ENCODE measurements around the gene SMARCAL1. TPM values are rescaled to one million over a fixed set of nuclear protein-coding genes. Genes with fewer than 3 reads are reported as not detected.

Gene SMARCAL1
- total and polyA plus RNA-seq, 4 donors = 9.4 to 29.8 (median 12.4) TPM

DNA sequence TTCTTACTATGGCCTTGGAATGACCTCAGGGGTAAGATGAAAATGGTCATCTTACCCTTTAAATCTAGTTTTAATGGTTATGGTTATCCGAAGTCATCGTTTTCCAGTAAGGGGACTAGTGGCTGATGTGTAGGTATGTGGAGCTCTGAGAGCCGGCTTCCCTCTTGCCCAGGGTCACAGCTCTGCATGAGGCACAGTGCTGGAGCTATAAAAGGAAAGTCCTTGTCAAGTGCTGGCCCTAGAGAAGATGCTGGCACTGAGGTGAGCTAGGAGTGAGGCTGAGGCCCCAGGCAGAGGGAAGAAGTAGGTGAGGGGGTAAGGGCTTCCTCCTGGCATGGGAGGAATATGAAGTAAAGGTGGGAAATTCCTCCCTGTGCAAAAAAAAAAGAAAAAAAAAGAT is 35.0 kb downstream of the SMARCAL1 start:
- DNase-seq (no peak), ATAC-seq (ENCODE audit: low FRiP score) (no peak)
- peaks cover 8 to 13% of the 10 kb centered on the region in 2 donors for H3K36me3 ChIP-seq (ENCODE audit: control insufficient read depth in 1 of 2, insufficient read depth in 2 of 2, low read length in 1 of 2)
- H3K9me3 ChIP-seq (ENCODE audit: control insufficient read depth, low read length) = no peaks in the 10 kb centered on the region
- H3K27ac ChIP-seq (ENCODE audit: low read depth in 1 of 2, low read length in 2 of 2) = no peak overlapping the region
- intact Hi-C loops (cut with DNase I) = no loop called here
- H3K4me1 ChIP-seq (ENCODE audit: control insufficient read depth in 1 of 2, insufficient read depth in 2 of 2, low read length in 2 of 2) = no peaks in the 10 kb centered on the region
- H3K27me3 ChIP-seq (ENCODE audit: control insufficient read depth in 1 of 2, insufficient read depth in 2 of 2, low read length in 1 of 2) = no peaks in the 10 kb centered on the region
- H3K4me3 ChIP-seq (ENCODE audit: low read length in 2 of 2) = no peak overlapping the region
- WGBS, 2 donors = 95 to 96% methylated on average over 3 of the region's 3 CpGs

DNA sequence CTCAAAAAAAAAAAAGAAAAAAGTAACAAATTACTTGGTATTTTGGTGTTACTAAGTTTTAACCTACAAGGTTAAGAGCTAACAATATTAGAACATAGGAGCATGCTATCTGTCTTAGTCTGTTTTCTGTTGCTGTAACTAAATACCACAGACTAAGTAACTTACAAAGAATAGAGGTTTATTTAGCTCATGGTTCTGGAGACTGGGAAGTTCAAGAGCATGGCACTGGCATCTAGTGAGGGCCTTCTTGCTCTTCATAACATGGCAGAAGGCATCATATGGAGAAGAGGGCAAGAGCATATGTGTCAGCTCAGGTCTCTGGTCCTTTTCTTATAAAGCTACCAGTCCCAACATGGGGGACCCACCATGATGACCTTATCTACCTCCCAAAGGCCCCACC is 36.5 kb downstream of the SMARCAL1 start:
- Histone ChIP-seq H3K27ac (ENCODE audit: low read depth in 1 of 2, low read length in 2 of 2) (no peak overlapping the region), H3K4me1 (ENCODE audit: control insufficient read depth in 1 of 2, insufficient read depth in 2 of 2, low read length in 2 of 2) (no peaks in the 10 kb centered on the region), H3K9me3 (ENCODE audit: control insufficient read depth, low read length) (no peaks in the 10 kb centered on the region), H3K27me3 (ENCODE audit: control insufficient read depth in 1 of 2, insufficient read depth in 2 of 2, low read length in 1 of 2) (no peaks in the 10 kb centered on the region), H3K4me3 (ENCODE audit: low read length in 2 of 2) (no peak overlapping the region), H3K36me3 (ENCODE audit: control insufficient read depth in 1 of 2, insufficient read depth in 2 of 2, low read length in 1 of 2) (peaks cover 8 to 13% of the 10 kb centered on the region in 2 donors)
- DNase-seq (no peak), ATAC-seq (ENCODE audit: low FRiP score) (no peak)
- intact Hi-C loops (cut with DNase I) = no loop called here

DNA sequence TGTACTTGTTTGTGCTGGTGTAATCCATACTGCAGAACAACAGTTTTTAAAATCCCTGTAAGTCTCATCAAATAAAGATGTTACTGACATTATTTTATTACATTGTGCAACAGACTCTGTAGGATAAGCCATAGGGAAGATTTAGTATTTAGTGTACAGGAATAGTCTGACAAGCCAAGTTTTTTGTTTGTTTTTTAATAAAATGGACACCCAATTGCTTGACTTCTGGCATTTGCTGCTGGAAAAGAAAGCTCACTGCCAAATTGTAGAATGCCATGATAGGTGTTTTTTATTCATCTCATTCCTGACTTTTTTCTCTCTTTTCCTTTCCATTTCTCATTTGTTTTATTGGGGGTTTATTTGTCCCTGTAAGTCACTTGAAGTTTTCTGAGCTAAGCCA is 38.1 kb downstream of the SMARCAL1 start:
- ATAC-seq (ENCODE audit: low FRiP score) = no peak
- Histone ChIP-seq H3K36me3 (ENCODE audit: control insufficient read depth in 1 of 2, insufficient read depth in 2 of 2, low read length in 1 of 2) (peaks cover 8 to 13% of the 10 kb centered on the region in 2 donors), H3K9me3 (ENCODE audit: control insufficient read depth, low read length) (no peaks in the 10 kb centered on the region), H3K4me1 (ENCODE audit: control insufficient read depth in 1 of 2, insufficient read depth in 2 of 2, low read length in 2 of 2) (no peaks in the 10 kb centered on the region), H3K27ac (ENCODE audit: low read depth in 1 of 2, low read length in 2 of 2) (no peak overlapping the region), H3K4me3 (ENCODE audit: low read length in 2 of 2) (no peak overlapping the region), H3K27me3 (ENCODE audit: control insufficient read depth in 1 of 2, insufficient read depth in 2 of 2, low read length in 1 of 2) (no peaks in the 10 kb centered on the region)
- intact Hi-C loops (cut with DNase I) = no loop called here
- DNase-seq = no peak

DNA sequence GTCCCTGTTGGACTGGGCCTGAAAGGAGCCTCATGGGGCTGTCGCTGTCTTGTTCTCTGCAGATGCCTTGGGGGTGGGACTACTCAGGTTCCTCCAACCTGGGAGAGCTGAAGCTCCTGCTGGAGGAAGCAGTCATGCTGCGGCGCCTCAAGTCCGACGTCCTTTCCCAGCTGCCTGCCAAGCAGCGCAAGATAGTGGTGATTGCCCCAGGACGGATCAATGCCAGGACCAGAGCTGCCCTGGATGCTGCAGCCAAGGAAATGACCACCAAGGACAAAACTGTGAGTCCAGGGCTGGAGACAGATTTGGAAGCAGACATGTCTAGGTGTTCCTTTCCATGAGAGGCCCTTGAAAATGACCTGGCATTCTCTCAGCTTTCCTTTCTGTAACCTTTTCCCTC is 38.5 kb downstream of the SMARCAL1 start:
- Histone ChIP-seq H3K27me3 (ENCODE audit: control insufficient read depth in 1 of 2, insufficient read depth in 2 of 2, low read length in 1 of 2) (no peaks in the 10 kb centered on the region), H3K36me3 (ENCODE audit: control insufficient read depth in 1 of 2, insufficient read depth in 2 of 2, low read length in 1 of 2) (peaks cover 8 to 13% of the 10 kb centered on the region in 2 donors), H3K27ac (ENCODE audit: low read depth in 1 of 2, low read length in 2 of 2) (no peak overlapping the region), H3K4me3 (ENCODE audit: low read length in 2 of 2) (no peak overlapping the region), H3K4me1 (ENCODE audit: control insufficient read depth in 1 of 2, insufficient read depth in 2 of 2, low read length in 2 of 2) (no peaks in the 10 kb centered on the region), H3K9me3 (ENCODE audit: control insufficient read depth, low read length) (no peaks in the 10 kb centered on the region)
- no peak for DNase-seq
- intact Hi-C loops (cut with DNase I) = no loop called here
- no peak for ATAC-seq (ENCODE audit: low FRiP score)
- 92 to 94% methylated on average over 7 of the region's 7 CpGs for WGBS, 2 donors

DNA sequence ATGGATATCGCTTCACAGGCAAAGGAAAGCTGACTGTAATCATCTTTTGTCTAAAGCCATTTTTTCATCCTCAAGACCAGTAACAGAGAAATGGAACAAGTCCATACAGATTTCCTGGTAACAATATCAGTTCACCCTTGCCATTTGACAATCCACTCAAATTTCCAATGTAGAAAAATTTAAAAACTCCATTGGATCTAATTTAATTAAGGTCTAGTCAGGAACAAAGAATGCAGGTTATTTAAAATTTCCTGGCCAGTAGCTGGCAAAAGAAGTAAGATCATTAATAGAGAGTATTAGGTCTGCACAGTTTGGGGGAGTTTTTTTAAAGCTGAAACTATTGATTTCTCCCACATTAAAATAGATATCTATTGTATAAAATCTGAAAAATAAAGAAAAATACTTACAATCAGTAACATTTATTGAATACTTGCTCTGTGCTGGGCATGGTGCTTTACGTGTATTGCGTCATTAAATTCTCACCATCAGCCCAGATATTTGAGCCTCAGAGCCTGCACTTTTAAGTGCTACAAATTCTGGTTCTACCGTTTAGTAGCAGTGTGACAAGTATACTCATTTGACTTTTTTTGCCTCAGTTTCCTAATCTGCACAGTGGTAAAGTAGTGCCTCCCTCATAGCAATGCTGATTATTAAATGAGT is 41.8 kb downstream of the SMARCAL1 start:
- no peaks in the 10 kb centered on the region for H3K4me1 ChIP-seq (ENCODE audit: control insufficient read depth in 1 of 2, insufficient read depth in 2 of 2, low read length in 2 of 2)
- DNase-seq = no peak
- no peak overlapping the region for H3K4me3 ChIP-seq (ENCODE audit: low read length in 2 of 2)
- H3K36me3 ChIP-seq (ENCODE audit: control insufficient read depth in 1 of 2, insufficient read depth in 2 of 2, low read length in 1 of 2) = peaks cover 0 to 5% of the 10 kb centered on the region in 2 donors
- H3K27ac ChIP-seq (ENCODE audit: low read depth in 1 of 2, low read length in 2 of 2) = no peak overlapping the region
- intact Hi-C loops (cut with DNase I) = no loop called here
- no peaks in the 10 kb centered on the region for H3K27me3 ChIP-seq (ENCODE audit: control insufficient read depth in 1 of 2, insufficient read depth in 2 of 2, low read length in 1 of 2)
- no peak for ATAC-seq (ENCODE audit: low FRiP score)
- no peaks in the 10 kb centered on the region for H3K9me3 ChIP-seq (ENCODE audit: control insufficient read depth, low read length)
- 99% methylated on average over 4 of the region's 4 CpGs for WGBS, 2 donors

DNA sequence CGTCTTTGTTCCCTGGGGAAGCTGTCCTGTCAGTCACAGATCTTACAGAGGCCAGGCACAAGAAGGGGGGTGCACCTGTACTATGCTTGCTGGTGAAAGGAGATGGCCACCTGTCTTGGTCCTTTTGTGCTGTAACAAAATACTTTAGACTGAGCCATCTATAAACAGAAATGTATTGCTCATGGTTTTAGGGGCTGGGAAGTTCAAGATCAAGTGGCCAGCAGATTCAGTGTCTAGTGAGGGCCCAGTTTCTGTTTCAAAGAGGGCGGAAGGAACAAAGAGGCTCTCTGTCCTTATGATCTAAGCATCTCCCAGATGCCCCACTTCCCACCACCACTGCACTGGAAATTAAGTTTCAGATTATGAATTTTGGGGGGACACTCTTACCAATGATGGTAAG is 50.9 kb downstream of the SMARCAL1 start:
- H3K27me3 ChIP-seq (ENCODE audit: control insufficient read depth in 1 of 2, insufficient read depth in 2 of 2, low read length in 1 of 2) = no peaks in the 10 kb centered on the region
- WGBS, 2 donors = 85 to 91% methylated on average over 2 of the region's 2 CpGs
- ATAC-seq (ENCODE audit: low FRiP score) (no peak), DNase-seq (no peak)
- intact Hi-C loops (cut with DNase I) = no loop called here
- H3K4me1 ChIP-seq (ENCODE audit: control insufficient read depth in 1 of 2, insufficient read depth in 2 of 2, low read length in 2 of 2) = no peaks in the 10 kb centered on the region
- no peaks in the 10 kb centered on the region for H3K9me3 ChIP-seq (ENCODE audit: control insufficient read depth, low read length)
- no peaks in the 10 kb centered on the region for H3K36me3 ChIP-seq (ENCODE audit: control insufficient read depth in 1 of 2, insufficient read depth in 2 of 2, low read length in 1 of 2)
- no peak overlapping the region for H3K27ac ChIP-seq (ENCODE audit: low read depth in 1 of 2, low read length in 2 of 2)
- H3K4me3 ChIP-seq (ENCODE audit: low read length in 2 of 2) = no peak overlapping the region

DNA sequence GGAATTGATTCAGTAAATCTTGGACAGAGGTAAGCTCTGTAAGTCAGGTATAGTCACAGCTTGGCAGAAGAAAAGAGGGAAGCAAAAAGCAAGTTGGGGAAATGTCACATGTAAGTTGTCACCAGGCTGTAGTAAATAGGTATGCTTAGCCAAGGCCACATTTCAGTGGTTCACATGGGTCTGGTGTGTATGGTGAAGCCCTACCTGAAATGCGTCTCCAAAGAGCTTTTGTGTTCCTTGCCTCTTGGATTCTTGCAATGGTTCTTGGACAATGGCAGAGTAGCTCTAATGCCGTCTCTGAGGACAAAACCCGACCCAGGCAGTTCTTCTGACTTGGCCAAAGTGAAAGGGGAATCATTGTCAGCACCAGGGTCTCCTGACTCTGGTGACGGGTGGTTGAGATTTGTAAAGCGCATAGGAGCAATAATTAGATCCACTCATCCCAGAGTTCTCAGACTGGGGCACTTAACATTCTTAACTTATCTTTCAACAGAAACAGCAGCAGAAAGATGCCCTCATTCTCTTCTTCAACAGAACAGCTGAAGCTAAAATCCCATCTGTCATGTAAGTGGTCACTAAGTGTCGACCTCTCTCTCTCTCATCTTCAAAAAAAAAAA is 51.9 kb downstream of the SMARCAL1 start:
- Histone ChIP-seq H3K9me3 (ENCODE audit: control insufficient read depth, low read length) (no peaks in the 10 kb centered on the region), H3K4me3 (ENCODE audit: low read length in 2 of 2) (no peak overlapping the region), H3K36me3 (ENCODE audit: control insufficient read depth in 1 of 2, insufficient read depth in 2 of 2, low read length in 1 of 2) (no peaks in the 10 kb centered on the region), H3K4me1 (ENCODE audit: control insufficient read depth in 1 of 2, insufficient read depth in 2 of 2, low read length in 2 of 2) (no peaks in the 10 kb centered on the region), H3K27me3 (ENCODE audit: control insufficient read depth in 1 of 2, insufficient read depth in 2 of 2, low read length in 1 of 2) (no peaks in the 10 kb centered on the region), H3K27ac (ENCODE audit: low read depth in 1 of 2, low read length in 2 of 2) (no peak overlapping the region)
- intact Hi-C loops (cut with DNase I) = no loop called here
- ATAC-seq (ENCODE audit: low FRiP score) = no peak
- 82 to 89% methylated on average over 6 of the region's 6 CpGs for WGBS, 2 donors
- DNase-seq = no peak

DNA sequence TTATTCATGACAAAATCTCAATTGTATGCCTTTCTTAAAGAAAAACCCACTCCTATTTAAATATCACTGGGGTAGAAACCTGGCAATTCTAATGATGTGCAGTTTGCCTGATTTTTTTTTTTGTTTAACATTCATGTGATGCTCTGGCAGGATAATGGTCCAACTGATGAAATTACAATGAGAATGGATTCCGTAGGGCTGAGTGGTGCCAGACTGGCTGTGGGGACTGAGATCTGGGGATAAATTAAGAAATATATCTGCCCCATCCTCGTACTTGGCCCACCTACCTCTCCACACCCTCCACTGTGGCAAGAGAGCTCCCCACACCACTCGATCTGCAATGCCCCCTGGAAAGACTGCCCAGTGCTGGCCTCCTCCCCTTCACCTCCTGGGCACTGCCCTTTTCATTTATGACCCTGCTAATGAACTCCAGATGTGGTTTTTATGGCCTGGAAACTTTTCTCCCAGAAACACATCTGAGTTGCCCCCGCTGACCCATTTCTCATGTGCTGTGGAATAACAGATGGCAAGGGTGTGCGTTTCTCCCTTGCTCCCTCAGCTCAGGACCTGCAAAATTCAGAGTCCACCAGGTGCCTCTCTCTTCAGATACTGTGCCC is 53.4 kb downstream of the SMARCAL1 start:
- Histone ChIP-seq H3K4me1 (ENCODE audit: control insufficient read depth in 1 of 2, insufficient read depth in 2 of 2, low read length in 2 of 2) (no peaks in the 10 kb centered on the region), H3K4me3 (ENCODE audit: low read length in 2 of 2) (no peak overlapping the region), H3K36me3 (ENCODE audit: control insufficient read depth in 1 of 2, insufficient read depth in 2 of 2, low read length in 1 of 2) (peaks cover 0 to 2% of the 10 kb centered on the region in 2 donors), H3K9me3 (ENCODE audit: control insufficient read depth, low read length) (no peaks in the 10 kb centered on the region), H3K27ac (ENCODE audit: low read depth in 1 of 2, low read length in 2 of 2) (no peak overlapping the region), H3K27me3 (ENCODE audit: control insufficient read depth in 1 of 2, insufficient read depth in 2 of 2, low read length in 1 of 2) (no peaks in the 10 kb centered on the region)
- intact Hi-C loops (cut with DNase I) = no loop called here
- ATAC-seq (ENCODE audit: low FRiP score) = no peak
- 65 to 66% methylated on average over 5 of the region's 5 CpGs for WGBS, 2 donors
- DNase-seq = no peak

DNA sequence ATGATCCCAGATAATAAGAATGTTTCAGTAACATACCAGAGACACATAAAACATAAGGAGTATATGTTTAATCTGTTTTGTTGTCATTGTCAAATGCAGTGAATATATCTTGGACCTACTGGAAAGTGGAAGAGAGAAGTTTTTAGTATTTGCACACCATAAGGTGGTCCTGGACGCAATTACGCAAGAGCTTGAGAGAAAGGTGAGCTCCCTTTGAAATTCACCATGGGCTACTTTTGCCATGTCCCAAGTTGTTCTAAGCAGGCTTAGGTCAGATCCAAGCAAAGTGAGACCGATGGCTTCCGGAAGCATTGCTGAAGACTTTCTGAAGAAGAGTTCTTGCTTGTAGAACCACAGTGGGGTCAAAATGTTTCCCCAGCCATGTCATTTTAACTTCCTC is 55.6 kb downstream of the SMARCAL1 start:
- 95% methylated on average over 4 of the region's 4 CpGs for WGBS, 2 donors

More for the DNA sequence above, 55.6 kb downstream of the SMARCAL1 start:
- DNase-seq (no peak), ATAC-seq (ENCODE audit: low FRiP score) (no peak)
- H3K27ac ChIP-seq (ENCODE audit: low read depth in 1 of 2, low read length in 2 of 2) = no peak overlapping the region
- H3K9me3 ChIP-seq (ENCODE audit: control insufficient read depth, low read length) = no peaks in the 10 kb centered on the region
- intact Hi-C loops (cut with DNase I) = no loop called here
- H3K27me3 ChIP-seq (ENCODE audit: control insufficient read depth in 1 of 2, insufficient read depth in 2 of 2, low read length in 1 of 2) = no peaks in the 10 kb centered on the region
- no peaks in the 10 kb centered on the region for H3K4me1 ChIP-seq (ENCODE audit: control insufficient read depth in 1 of 2, insufficient read depth in 2 of 2, low read length in 2 of 2)
- peaks cover 0 to 4% of the 10 kb centered on the region in 2 donors for H3K36me3 ChIP-seq (ENCODE audit: control insufficient read depth in 1 of 2, insufficient read depth in 2 of 2, low read length in 1 of 2)
- H3K4me3 ChIP-seq (ENCODE audit: low read length in 2 of 2) = no peak overlapping the region

All from aorta (tissue), 5 donors.